Raji (cell line): ENCODE measurements around the gene AP2M1.

Source experiments
- POLR2A ChIP-seq: IDR thresholded peaks from 2 replicates; pipeline ENCODE4 v1.6.1; 2011; ENCODE audit warnings: low read depth, low read length, control low read depth; ENCODE audit not compliant: insufficient read depth

AP2M1 gene

DNA sequence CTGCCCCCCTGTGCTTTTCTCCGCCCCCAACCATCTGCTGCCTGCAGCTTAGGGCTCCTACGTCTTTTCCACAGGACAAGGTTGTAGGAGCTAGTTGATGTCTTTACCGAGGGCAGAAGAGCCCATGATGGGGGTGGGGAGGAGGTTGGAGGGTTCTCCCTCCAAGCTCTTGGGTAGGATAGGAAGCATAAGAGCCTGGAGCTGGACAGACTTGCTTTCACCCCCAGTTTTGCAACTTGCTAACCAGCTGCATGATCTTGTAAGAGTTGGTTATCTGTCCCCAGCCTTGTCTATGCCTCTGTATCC is 12.2 kb downstream of the AP2M1 start:
- no peak for TF ChIP-seq POLR2A

DNA sequence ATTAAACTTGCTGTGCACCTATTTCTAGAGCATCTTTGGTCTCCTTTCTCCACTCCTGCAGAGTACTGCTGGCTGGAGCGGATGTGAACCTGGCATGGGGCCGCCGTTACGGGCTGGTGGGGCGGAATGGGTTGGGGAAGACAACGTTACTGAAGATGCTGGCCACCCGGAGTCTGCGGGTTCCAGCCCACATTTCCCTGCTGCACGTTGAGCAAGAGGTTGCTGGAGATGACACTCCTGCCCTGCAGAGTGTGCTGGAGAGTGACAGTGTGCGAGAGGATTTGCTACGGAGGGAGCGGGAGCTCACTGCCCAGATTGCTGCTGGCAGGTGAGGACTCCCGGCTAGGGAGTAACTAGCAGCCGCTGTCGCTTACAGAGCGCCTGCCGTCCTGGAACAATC is 13.4 kb downstream of the AP2M1 start:
- no peak for TF ChIP-seq POLR2A

DNA sequence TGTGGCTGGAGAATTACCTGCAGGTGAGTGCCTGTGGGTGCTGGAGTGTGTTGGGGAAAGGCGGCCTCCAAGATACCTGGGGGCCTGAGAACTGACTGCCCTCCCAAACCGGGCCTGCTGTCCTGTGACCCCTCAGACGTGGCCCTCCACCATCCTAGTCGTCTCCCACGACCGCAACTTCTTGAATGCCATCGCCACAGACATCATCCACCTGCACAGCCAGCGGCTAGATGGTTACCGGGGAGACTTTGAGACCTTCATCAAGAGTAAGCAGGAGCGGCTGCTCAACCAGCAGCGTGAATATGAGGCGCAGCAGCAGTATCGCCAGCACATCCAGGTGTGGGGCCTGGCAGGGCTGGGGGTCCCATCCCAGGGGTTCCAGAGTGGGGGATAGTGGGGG is 14.8 kb downstream of the AP2M1 start:
- no peak for TF ChIP-seq POLR2A

DNA sequence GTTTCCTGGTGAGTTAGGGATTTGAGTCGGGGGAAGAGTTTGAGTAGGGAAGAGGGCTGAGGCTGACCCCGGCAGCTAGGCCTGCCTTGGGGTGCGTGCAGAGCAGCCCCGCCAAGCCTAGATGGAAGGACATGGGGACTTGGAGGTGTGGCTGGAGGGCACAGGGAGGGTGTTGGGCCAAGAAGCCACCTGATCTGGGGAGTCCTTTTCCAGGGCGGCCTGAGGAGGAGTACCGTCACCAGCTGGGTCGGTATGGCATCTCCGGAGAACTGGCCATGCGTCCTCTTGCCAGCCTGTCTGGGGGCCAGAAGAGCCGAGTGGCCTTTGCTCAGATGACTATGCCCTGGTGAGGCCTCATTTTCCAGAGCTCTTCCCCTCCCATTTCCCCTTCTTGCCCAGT is 18.2 kb downstream of the AP2M1 start:
- TF ChIP-seq POLR2A, result no peak

DNA sequence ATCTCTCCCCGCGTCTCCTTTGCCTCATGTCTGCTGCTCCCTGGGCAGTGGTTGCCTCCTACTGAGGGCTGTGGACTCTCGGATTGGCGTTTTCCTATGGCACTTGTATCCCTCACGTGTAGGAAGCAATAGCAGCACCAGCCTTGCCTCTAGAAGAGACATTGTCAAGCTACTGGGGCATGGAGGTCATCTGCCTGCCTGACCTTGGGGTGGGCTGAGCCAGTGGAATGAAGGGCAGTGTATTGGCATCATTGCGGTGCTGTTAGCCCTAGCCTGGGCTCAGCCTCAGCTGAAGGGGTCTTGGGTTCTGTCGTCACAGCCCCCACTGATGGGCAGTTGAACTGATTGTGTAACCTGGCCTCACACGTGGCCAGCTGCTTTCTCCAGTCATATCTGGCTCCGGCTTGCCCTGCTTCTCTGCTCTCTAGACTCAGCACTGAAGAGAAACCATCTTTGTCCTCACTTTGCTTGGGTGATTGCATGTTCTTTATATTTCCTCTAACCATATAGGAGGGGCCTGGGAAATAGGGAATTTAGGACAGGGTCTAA is 19.4 kb downstream of the AP2M1 start:
- TF ChIP-seq POLR2A, result no peak

DNA sequence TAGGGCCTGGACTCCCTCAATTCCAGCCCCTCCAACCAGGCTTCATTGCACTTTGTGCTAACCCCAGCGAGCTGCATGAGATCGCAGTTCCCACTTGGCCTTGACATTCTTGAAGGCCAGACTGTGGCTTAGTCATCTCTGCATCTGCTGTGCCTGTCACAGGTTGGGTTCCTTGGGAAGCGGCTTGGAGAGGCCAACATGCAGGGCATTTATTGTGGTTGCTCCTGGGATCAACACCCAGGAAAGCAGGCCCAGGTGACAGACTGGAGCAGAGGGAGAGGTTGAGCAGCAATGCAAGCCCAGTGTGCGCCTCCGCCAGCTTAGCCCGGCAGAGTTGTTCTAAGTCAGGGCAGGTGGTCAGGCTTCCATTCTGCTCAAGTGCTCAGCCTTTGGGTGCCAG is 21.9 kb downstream of the AP2M1 start:
- TF ChIP-seq POLR2A, result no peak

DNA sequence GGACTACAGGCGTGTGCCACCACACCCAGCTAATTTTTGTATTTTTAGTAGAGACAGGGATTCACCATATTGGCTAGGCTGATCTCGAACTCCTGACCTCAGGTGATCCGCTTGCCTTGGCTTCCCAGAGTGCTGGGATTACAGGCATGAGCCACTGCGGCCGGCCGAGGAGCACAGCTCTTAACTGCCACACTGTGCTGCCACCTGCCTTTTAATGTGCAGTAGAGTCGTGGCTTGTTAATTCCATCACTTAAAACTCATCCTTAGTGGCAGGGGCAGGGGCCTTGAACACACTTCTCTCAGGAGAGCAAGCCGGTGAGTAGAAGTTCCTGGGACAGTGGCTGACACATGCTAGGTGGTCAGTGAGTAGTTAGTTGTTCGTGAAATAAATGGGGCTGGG is 23.9 kb downstream of the AP2M1 start:
- TF ChIP-seq POLR2A, result no peak

DNA sequence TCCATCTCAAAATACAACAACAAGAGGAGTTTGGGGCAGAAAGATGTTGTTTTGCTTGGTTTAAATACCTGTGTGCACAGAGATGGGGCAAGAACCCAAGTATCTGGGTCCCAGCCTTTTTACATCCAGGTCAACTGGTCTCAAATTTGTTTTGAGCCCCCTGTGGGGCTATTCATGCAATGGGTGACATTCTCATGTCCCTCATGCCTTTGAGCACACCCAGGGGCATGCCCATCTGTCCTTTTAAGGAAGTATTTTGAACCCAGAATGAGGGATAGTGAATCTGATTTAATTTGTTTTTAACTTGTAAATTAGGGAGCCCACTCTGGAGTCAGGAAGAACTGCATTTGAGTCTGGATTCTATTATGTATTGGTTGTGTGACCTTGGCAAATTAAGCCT is 26.2 kb downstream of the AP2M1 start:
- TF ChIP-seq POLR2A, result no peak

DNA sequence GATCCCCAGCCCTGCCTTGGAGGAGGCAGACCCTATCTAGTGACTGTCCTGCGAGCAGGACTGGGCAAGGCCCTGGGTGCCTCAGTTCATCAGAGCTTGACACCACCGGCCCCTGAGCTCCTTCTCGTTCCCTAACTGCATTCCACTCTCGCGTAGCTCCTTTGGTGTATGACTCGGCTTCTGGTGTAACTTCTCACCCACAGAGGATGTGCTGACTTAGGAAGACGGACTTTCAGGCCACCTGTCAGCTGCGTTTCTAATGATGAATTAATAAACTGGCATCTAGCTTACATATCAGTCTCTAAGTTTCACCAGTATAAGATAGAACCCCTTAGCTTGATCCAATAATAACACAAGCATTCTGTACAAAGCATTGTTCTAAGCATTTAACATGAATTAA is 28.9 kb downstream of the AP2M1 start:
- TF ChIP-seq POLR2A, result no peak

DNA sequence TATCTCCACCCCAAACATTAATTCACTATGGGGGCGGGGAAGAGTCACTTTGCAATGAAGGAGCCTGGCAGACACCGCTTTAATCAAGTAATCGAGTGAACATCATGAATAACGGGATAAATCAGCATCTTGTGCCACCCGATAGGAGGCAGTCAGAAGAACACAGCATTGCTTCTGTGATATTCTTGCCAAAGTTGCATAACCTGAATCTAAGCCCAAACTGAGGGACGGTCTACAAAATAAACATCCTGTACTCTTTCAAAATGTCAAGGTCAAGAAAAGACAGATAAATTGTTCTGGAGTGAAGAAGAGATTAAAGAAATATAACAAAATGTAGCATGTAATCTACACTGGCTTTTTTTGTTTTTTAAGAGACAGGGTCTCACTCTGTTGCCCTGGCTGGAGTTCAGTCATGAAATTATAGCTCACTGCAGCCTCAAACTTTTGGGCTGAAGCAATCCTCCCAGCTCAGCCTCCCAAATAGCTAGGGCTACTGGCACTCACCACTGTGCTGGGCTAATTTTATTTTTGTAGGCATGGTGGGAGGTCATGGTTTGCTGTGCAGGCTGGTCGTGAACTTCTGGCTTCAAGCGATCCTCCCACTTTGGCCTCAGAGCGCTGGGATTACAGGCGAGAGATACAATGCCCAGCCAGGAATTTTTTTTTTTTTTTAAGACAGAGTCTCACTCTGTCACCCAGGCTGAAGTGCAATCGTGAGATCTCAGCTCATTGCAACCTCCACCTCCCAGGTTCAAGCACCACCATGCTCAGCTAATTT is 34.7 kb downstream of the AP2M1 start:
- no peak for TF ChIP-seq POLR2A

DNA sequence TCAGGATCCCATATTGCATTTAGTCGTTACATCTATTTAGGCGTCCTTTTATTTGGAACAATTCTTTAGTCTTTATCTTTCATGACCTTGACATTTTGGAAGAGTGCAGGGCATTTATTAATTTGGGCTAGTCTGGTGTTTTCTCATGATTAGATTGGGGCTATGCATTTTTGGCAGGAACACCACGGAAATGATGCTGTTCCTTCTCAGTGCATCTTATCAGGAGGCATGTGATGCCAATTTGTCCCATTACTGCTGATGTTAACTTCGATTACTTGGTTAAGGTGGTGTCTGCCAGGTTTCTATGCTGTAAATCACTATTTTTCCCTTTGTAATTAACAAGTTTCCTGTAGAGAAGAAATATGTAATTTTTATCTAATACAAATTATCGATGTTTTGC is 36.6 kb downstream of the AP2M1 start:
- no peak for TF ChIP-seq POLR2A

DNA sequence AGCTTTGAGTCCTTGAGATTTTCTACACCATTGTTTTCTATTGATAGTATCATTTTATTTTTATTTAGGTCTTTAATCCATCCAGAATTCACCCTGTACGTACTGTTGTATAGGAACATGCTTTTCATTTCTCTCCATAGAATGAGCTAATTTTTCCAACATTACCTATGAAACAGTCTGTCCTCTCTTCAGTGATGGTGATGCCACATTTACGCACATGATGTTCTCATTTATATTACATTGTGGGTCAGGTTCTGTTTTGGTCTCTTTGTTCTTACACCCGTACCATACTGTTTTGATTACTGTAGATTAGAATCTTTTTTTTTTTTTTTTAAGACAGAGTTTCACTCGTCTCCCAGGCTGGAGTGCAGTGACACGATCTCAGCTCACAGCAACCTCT is 37.1 kb downstream of the AP2M1 start:
- no peak for TF ChIP-seq POLR2A

DNA sequence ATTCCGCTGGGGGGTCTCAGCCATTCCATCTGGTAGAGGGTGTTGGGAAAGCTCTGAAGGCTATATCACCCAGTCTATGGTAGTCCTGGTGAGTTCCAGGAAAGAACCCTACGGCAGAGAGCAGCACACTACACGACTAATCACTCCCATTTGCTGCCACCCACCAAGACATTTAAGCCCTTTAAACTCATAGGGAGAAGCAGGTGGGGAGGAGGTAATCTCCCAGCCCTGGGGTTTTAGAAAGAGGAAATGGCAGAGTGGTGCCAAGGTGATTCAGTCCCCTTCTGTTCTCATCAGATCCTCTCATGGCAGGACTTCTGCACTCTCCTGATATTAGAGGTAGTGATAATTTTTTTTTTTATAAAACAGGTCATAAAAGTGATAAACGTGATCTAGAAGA is 44.2 kb downstream of the AP2M1 start:
- no peak for TF ChIP-seq POLR2A

DNA sequence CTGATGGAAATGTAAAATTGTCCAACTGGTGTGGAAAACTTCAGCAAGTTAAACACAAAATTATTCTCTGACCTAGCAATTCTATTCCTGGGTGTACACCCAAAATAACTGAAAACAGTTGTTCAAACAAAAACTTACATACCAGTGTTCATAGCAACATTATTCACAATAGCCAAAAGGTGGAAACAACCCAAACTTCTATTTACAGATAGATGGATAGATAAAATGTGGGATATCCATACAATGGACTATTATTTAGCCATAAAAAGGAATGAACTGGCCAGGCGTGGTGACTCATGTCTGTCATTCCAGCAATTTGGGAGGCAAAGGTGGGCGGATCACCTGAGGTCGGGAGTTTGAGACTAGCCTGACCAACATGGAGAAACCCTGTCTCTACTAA is 47.9 kb downstream of the AP2M1 start:
- TF ChIP-seq POLR2A, result no peak

DNA sequence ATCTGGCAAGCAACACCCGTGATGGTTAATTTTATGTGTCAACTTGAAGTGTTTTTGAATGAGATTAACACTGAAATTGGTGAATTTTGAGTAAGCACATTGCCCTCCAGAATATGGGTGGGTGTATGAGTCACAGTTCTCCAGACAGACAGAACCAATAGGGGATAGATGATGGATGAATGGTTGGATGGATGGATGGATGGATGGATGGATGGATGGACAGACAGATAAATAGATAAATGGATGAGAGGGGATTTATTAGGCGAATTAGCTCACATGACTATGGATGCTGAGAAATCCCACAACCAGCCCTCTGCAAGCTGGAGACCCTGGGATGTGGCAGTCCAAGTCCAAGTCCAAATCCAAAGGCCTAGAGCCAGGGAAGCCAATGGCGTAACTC is 49.3 kb downstream of the AP2M1 start:
- TF ChIP-seq POLR2A, result no peak

DNA sequence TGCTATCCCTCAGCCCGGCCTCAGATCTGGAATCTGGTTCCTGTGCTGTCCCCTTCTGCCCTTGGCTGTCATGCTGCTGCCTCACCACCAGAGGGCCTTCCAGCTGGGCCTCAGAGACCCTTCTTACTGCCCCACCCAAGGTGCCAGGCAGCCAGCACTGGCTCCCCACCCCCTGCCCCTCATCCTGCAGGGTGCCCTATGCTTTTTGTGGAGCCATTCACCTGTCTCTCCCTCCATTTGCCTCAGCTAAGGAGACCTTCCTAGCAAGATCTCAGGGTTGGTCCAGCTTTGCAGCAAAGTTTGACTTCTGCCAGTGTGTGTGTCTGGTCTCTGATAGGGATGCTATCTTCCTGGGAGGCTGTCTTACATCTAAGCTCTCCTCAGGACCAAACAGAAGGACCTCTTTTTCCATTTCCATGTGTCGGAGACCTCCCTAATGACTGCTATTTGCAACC is 52.9 kb downstream of the AP2M1 start:
- TF ChIP-seq POLR2A, result no peak

DNA sequence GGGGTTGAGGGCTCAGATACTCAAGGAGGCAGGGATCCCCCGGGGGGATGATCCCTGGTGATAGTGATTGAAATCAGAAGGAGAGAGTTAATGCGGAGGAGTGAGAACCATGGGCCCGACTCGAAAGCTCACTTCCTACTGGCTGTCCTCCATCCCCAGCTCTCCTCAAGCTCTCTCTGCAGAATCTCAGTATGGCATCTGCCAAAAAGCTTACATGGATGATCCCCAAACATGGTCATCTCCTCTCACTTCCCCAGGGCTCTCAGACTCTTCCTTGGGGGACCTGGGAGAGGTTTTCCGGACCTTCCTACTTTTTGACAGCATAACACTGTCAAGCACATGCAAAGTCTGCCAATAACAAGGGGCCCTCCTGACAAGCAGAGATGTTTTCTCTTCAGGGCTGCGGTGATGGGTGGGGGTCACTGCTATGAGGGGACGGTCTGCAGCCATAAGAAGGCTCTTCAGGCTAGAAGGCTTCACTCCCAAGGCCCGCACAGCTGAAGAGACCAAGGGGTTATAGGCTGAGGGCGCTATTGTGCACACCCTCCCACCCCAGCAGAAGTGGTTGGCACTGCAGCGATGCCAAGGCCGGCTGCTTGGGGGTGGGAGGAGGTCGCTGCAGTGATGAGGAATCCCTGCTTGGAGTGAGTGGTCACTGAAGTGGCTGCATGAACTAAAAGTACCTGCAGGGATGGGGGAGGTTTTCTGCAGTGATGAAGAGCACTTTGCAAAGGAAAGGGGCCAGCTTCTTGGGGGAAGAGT is 53.9 kb downstream of the AP2M1 start:
- TF ChIP-seq POLR2A, result no peak

DNA sequence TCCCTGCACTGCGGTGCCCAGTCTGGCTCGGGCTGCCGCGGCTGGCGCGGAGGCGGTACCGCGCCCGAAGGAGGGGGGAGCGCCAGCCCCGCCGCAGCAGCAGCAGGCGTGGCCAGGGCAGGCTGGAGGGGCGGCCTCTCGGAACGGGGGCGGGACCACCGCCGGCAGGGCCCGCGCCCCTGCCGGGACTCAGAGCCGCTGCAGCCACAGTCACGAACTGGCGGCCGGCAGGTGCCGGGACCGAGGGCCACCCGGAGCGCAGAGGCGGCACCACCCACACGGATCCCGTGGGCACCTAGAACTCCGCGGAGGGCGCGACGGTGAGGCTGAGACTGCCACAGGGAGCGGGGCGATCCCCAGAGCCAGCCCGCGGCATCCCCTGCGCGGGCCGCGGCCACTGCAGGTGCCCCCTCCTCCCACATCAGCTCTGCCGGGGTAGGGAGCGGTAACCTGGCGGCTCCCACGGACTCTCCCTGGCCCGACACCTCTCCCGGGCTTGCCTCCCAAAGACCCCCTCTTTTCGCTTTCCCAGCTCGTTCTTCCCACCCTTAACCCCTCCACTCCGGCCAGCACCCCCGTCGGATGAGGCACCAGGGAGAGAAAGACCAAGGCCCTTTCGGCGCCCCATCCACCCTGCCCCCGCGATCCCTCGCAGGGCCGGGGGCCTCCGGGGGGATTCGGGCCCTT is 54.9 kb downstream of the AP2M1 start, which contains the start of gene VWA5B2:
VWA5B2 (plus strand) TSS at position 192 of the 687 bp plus-strand sequence. CDS start 944 bp downstream, outside the sequence.
- no peak for TF ChIP-seq POLR2A
